ENCODE data around the gene PLXNB3. TPM values are rescaled to one million over a fixed set of nuclear protein-coding genes. Genes with fewer than 3 reads are reported as not detected.

Gene PLXNB3
- total and polyA plus RNA-seq, 2 donors (not counting 1 experiment from before 2014, with no cell fraction given) = 1.9 to 4.3 TPM

DNA sequence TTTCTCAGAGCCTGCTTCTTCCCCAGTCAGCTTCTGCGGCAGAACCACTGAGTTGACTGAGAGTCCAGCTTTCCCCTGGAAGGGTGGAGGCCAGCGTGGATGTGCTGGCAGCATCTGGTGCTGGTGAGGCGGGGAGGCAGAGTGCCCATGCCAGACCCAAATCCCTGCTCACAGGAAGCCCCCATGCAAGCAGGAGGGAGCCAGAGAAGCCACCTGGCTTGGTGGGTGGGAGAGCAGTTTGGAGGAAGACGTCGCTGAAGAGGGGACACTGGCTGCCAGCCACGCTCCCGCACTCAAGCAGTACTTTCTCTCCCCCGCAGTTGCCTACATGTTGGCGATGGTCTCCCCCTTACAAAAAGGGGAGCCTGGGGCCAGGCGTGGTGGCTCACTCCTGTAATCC lies 60.3 kb downstream of the PLXNB3 start:
- H3K9me3 ChIP-seq (ENCODE audit: control insufficient read depth, insufficient read depth, low read depth, low read length) = no peaks in the 10 kb centered on the region
- no peak overlapping the region for H3K4me2 ChIP-seq (ENCODE audit: extremely low read depth, insufficient read depth, low read length)
- no peaks in the 10 kb centered on the region for H3K79me2 ChIP-seq (ENCODE audit: control insufficient read depth, insufficient read depth, low read length)
- TF ChIP-seq EZH2 (IDR thresholded peaks at IDR 0.05; ENCODE audit: low read length, missing control alignments) = no peak
- TF ChIP-seq, protein P1, sequence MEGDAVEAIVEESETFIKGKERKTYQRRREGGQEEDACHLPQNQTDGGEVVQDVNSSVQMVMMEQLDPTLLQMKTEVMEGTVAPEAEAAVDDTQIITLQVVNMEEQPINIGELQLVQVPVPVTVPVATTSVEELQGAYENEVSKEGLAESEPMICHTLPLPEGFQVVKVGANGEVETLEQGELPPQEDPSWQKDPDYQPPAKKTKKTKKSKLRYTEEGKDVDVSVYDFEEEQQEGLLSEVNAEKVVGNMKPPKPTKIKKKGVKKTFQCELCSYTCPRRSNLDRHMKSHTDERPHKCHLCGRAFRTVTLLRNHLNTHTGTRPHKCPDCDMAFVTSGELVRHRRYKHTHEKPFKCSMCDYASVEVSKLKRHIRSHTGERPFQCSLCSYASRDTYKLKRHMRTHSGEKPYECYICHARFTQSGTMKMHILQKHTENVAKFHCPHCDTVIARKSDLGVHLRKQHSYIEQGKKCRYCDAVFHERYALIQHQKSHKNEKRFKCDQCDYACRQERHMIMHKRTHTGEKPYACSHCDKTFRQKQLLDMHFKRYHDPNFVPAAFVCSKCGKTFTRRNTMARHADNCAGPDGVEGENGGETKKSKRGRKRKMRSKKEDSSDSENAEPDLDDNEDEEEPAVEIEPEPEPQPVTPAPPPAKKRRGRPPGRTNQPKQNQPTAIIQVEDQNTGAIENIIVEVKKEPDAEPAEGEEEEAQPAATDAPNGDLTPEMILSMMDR (conservative IDR thresholded peaks at IDR 0.05 in 1 of 2, IDR thresholded peaks at IDR 0.05 in 1 of 2; ENCODE audit: low read depth in 1 of 2, low read length in 2 of 2) = no peak
- no peaks in the 10 kb centered on the region for H4K20me1 ChIP-seq (ENCODE audit: control insufficient read depth, extremely low read depth, insufficient read depth, low read length)
- H3K4me3 ChIP-seq (replicated peaks in 1 of 4; ENCODE audit: control extremely low read depth in 1 of 4, insufficient read depth in 1 of 4, low read depth in 3 of 4, low read length in 4 of 4) = no peak overlapping the region
- H3K36me3 ChIP-seq (ENCODE audit: control insufficient read depth, insufficient read depth, low read length) = no peaks in the 10 kb centered on the region
- H3K27me3 ChIP-seq (ENCODE audit: control insufficient read depth, insufficient read depth, low read length) = peaks cover 19% of the 10 kb centered on the region
- DNase-seq (ENCODE audit: low read depth in 2 of 2) = no peak
- no peak overlapping the region for H2AFZ ChIP-seq (ENCODE audit: low read length)
- no peak overlapping the region for H3K27ac ChIP-seq (ENCODE audit: insufficient read depth, low read length)
- H3K4me1 ChIP-seq (ENCODE audit: control insufficient read depth, extremely low read depth, insufficient read depth, low read length) = no peaks in the 10 kb centered on the region
- no peak overlapping the region for H3K9ac ChIP-seq (ENCODE audit: insufficient read depth, low read length)

DNA sequence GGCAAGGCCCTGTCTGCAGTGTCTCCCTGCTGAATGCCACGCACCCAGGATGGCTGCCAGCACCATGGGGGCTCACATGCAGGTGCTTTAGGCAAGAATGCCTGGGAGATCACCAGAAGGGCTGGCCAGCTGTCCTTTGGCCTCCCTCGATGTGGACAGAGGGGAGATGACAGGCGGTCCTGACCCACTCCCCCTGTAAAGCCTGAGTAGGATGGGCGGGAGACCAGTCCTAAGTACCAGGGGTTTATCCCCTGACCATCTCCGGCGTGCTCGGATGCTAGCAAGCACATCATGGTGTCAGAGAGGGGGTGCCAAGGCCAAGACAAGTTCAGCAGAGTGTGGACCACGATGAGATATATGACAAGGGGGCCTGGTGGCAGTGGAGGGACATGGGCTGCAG lies 61.0 kb downstream of the PLXNB3 start:
- no peak for TF ChIP-seq EZH2 (IDR thresholded peaks at IDR 0.05; ENCODE audit: low read length, missing control alignments)
- TF ChIP-seq, protein P1 (conservative IDR thresholded peaks at IDR 0.05 in 1 of 2, IDR thresholded peaks at IDR 0.05 in 1 of 2; ENCODE audit: low read depth in 1 of 2, low read length in 2 of 2) = no peak
- Histone ChIP-seq H4K20me1 (ENCODE audit: control insufficient read depth, extremely low read depth, insufficient read depth, low read length) (no peaks in the 10 kb centered on the region), H3K9me3 (ENCODE audit: control insufficient read depth, insufficient read depth, low read depth, low read length) (no peaks in the 10 kb centered on the region), H3K4me3 (replicated peaks in 1 of 4; ENCODE audit: control extremely low read depth in 1 of 4, insufficient read depth in 1 of 4, low read depth in 3 of 4, low read length in 4 of 4) (no peak overlapping the region), H2AFZ (ENCODE audit: low read length) (no peak overlapping the region), H3K9ac (ENCODE audit: insufficient read depth, low read length) (no peak overlapping the region), H3K27ac (ENCODE audit: insufficient read depth, low read length) (no peak overlapping the region), H3K4me2 (ENCODE audit: extremely low read depth, insufficient read depth, low read length) (no peak overlapping the region), H3K36me3 (ENCODE audit: control insufficient read depth, insufficient read depth, low read length) (no peaks in the 10 kb centered on the region), H3K4me1 (ENCODE audit: control insufficient read depth, extremely low read depth, insufficient read depth, low read length) (no peaks in the 10 kb centered on the region), H3K27me3 (ENCODE audit: control insufficient read depth, insufficient read depth, low read length) (peaks cover 24% of the 10 kb centered on the region), H3K79me2 (ENCODE audit: control insufficient read depth, insufficient read depth, low read length) (no peaks in the 10 kb centered on the region)
- no peak for DNase-seq (ENCODE audit: low read depth in 2 of 2)

Other genes starting within 250 kb of the PLXNB3 start
- not detected in 2 replicates for gene ATP2B3, start 246.6 kb upstream of the PLXNB3 start, total RNA-seq
- not detected in 2 replicates for gene ATP2B3, start 246.6 kb upstream of the PLXNB3 start, polyA plus RNA-seq
- 24.4 and 28.2 TPM in 2 replicates for gene CCNQ, start 165.1 kb upstream of the PLXNB3 start, total RNA-seq
- 19.9 and 22.8 TPM in 2 replicates for gene CCNQ, start 165.1 kb upstream of the PLXNB3 start, polyA plus RNA-seq
- under 0.01 TPM in 1 of 2 replicates, not detected in the other for gene DUSP9, start 117.0 kb upstream of the PLXNB3 start, total RNA-seq
- gene DUSP9, start 117.0 kb upstream of the PLXNB3 start, polyA plus RNA-seq = not detected in 2 replicates
- gene PNCK, start 90.4 kb upstream of the PLXNB3 start, total RNA-seq = 0.26 and 0.33 TPM in 2 replicates
- 0.08 TPM in 1 of 2 replicates, not detected in the other for gene PNCK, start 90.4 kb upstream of the PLXNB3 start, polyA plus RNA-seq
- 9.8 and 11.1 TPM in 2 replicates for gene SLC6A8, start 76.3 kb upstream of the PLXNB3 start, total RNA-seq
- gene SLC6A8, start 76.3 kb upstream of the PLXNB3 start, polyA plus RNA-seq = 7.7 and 13.2 TPM in 2 replicates
- gene BCAP31, start 39.9 kb upstream of the PLXNB3 start, total RNA-seq = 94.8 and 133 TPM in 2 replicates
- gene BCAP31, start 39.9 kb upstream of the PLXNB3 start, polyA plus RNA-seq = 94.0 and 114 TPM in 2 replicates
- gene ABCD1, start 39.4 kb upstream of the PLXNB3 start, total RNA-seq = 6.9 and 12.7 TPM in 2 replicates
- gene ABCD1, start 39.4 kb upstream of the PLXNB3 start, polyA plus RNA-seq = 4.0 and 4.6 TPM in 2 replicates
- 0.51 and 0.83 TPM in 2 replicates for gene SRPK3, start 16.8 kb downstream of the PLXNB3 start, total RNA-seq
- gene SRPK3, start 16.8 kb downstream of the PLXNB3 start, polyA plus RNA-seq = 0.15 and 0.40 TPM in 2 replicates
- 37.8 and 44.6 TPM in 2 replicates for gene IDH3G, start 30.1 kb downstream of the PLXNB3 start, total RNA-seq
- 55.7 and 72.2 TPM in 2 replicates for gene IDH3G, start 30.1 kb downstream of the PLXNB3 start, polyA plus RNA-seq
- 144 and 147 TPM in 2 replicates for gene SSR4, start 30.4 kb downstream of the PLXNB3 start, total RNA-seq
- gene SSR4, start 30.4 kb downstream of the PLXNB3 start, polyA plus RNA-seq = 141 and 182 TPM in 2 replicates
- gene PDZD4, start 66.3 kb downstream of the PLXNB3 start, total RNA-seq = under 0.01 and 0.26 TPM in 2 replicates
- gene PDZD4, start 66.3 kb downstream of the PLXNB3 start, polyA plus RNA-seq = 0.01 and 0.10 TPM in 2 replicates
- gene L1CAM, start 121.9 kb downstream of the PLXNB3 start, total RNA-seq = under 0.01 and 0.99 TPM in 2 replicates
- gene L1CAM, start 121.9 kb downstream of the PLXNB3 start, polyA plus RNA-seq = 1.2 and 1.7 TPM in 2 replicates
- not detected in 2 replicates for gene AVPR2, start 140.4 kb downstream of the PLXNB3 start, total RNA-seq
- not detected in 2 replicates for gene AVPR2, start 140.4 kb downstream of the PLXNB3 start, polyA plus RNA-seq
- 1.3 and 1.5 TPM in 2 replicates for gene ARHGAP4, start 162.0 kb downstream of the PLXNB3 start, total RNA-seq
- gene ARHGAP4, start 162.0 kb downstream of the PLXNB3 start, polyA plus RNA-seq = 0.12 and 0.51 TPM in 2 replicates
- 31.6 and 37.0 TPM in 2 replicates for gene NAA10, start 170.8 kb downstream of the PLXNB3 start, total RNA-seq
- 66.2 and 115 TPM in 2 replicates for gene NAA10, start 170.8 kb downstream of the PLXNB3 start, polyA plus RNA-seq
- gene RENBP, start 180.4 kb downstream of the PLXNB3 start, total RNA-seq = 5.4 and 8.8 TPM in 2 replicates
- gene RENBP, start 180.4 kb downstream of the PLXNB3 start, polyA plus RNA-seq = 0.90 and 0.92 TPM in 2 replicates
- gene HCFC1, start 207.6 kb downstream of the PLXNB3 start, total RNA-seq = 7.4 and 10.2 TPM in 2 replicates
- gene HCFC1, start 207.6 kb downstream of the PLXNB3 start, polyA plus RNA-seq = 3.0 and 6.7 TPM in 2 replicates
- gene TMEM187, start 208.5 kb downstream of the PLXNB3 start, total RNA-seq = 6.4 and 8.3 TPM in 2 replicates
- gene TMEM187, start 208.5 kb downstream of the PLXNB3 start, polyA plus RNA-seq = 4.6 and 4.7 TPM in 2 replicates

All from fibroblast of lung (primary cell).